Measurements from ENCODE around the gene DLK2.

- TF ChIP-seq CTCF (IDR thresholded peaks at IDR 0.05) (no peak), POLR2A (IDR thresholded peaks at IDR 0.05) (no peak)
Measured at GRCh38 chr6:43435682-43436437, 19.5 kb downstream of the DLK2 start.
